ENCODE data around the gene CAPRIN1.
"Not testable (repeated sequence)": the region's sequence is repeated elsewhere in the genome, so short reads cannot be mapped to it uniquely, and the experiment has no call there.

CAPRIN1 gene

GRCh38 chr11:34080609-34081008, 29.1 kb downstream of the CAPRIN1 start:
- no peak for DNase-seq (ENCODE audit: low spot score)
- in situ Hi-C loops (cut with MboI; ENCODE audit: low pct_unique_long_range_greater_than_20kb, low sequenced_read_pairs, unreplicated experiment), result no loop called here
- TF ChIP-seq CTCF (IDR thresholded peaks at IDR 0.05; ENCODE audit: extremely low read depth, insufficient read depth, missing control alignments), result no peak

GRCh38 chr11:34084637-34085036, 33.1 kb downstream of the CAPRIN1 start:
- in situ Hi-C loops (cut with MboI; ENCODE audit: low pct_unique_long_range_greater_than_20kb, low sequenced_read_pairs, unreplicated experiment), result no loop called here
- no peak for TF ChIP-seq CTCF (IDR thresholded peaks at IDR 0.05; ENCODE audit: extremely low read depth, insufficient read depth, missing control alignments)
- no peak for DNase-seq (ENCODE audit: low spot score)

- in situ Hi-C loops (cut with MboI; ENCODE audit: low pct_unique_long_range_greater_than_20kb, low sequenced_read_pairs, unreplicated experiment), result no loop called here
- no peak for DNase-seq (ENCODE audit: low spot score)
- no peak for TF ChIP-seq CTCF (IDR thresholded peaks at IDR 0.05; ENCODE audit: extremely low read depth, insufficient read depth, missing control alignments)
Measured at GRCh38 chr11:34086554-34087283, 35.2 kb downstream of the CAPRIN1 start.

DNA sequence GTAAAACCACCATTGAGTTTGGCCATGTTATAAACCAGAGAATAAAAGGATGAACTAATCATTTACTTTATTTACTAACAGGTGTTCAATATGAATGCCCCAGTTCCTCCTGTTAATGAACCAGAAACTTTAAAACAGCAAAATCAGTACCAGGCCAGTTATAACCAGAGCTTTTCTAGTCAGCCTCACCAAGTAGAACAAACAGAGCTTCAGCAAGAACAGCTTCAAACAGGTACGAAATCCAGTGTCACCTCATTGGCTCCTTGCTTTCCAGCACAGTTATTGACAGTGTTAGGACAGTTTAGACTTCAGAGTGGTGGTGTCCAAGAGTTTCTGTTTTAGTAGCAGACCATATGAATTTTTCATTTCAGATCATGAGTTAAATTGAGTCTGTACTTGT, 40.3 kb downstream of the CAPRIN1 start:
- TF ChIP-seq CTCF (IDR thresholded peaks at IDR 0.05; ENCODE audit: extremely low read depth, insufficient read depth, missing control alignments), result no peak
- in situ Hi-C loops (cut with MboI; ENCODE audit: low pct_unique_long_range_greater_than_20kb, low sequenced_read_pairs, unreplicated experiment), result no loop called here
- no peak for DNase-seq (ENCODE audit: low spot score)

DNA sequence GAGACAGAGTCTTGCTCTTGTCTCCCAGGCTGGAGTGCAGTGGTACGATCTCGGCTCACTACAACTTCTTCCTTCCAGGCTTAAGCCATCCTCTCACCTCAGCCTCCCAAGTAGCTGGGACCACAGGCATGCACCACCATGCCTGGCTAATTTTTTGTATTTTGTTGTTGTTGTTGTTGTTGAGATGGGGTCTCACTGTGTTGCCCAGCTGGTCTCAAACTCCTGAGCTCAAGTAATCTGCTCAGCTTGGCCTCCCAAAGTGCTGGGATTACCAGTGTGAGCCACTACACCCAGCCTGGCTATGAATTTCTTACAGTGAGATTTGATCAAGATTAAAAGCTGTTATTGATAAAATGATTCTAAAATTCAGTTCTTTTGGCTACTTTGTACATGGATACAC, 43.4 kb downstream of the CAPRIN1 start:
- in situ Hi-C loops (cut with MboI; ENCODE audit: low pct_unique_long_range_greater_than_20kb, low sequenced_read_pairs, unreplicated experiment); DNase-seq (ENCODE audit: low spot score): not testable (repeated sequence)

GRCh38 chr11:34098813-34099212, 47.3 kb downstream of the CAPRIN1 start:
- TF ChIP-seq CTCF (IDR thresholded peaks at IDR 0.05; ENCODE audit: extremely low read depth, insufficient read depth, missing control alignments), result no peak
- in situ Hi-C loops (cut with MboI; ENCODE audit: low pct_unique_long_range_greater_than_20kb, low sequenced_read_pairs, unreplicated experiment), result no loop called here
- DNase-seq (ENCODE audit: low spot score), result no peak

DNA sequence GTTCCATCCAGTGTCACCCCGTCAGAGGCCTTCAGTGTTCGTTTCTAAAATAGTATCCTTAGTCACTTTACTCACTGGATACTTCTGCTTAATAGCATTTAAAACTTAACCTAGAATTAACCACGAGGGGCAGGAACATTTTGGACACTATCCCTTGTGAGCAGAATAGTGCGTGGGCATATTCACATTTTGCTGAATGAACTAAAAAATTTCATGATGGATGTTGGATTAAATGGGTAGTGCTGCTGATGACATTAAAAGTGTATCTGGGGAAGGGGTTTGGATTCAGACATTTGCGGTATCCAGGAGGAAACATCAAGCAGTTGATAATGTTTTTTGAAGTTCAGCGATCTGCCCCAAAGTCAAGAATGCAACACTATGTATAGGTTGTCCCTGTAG, 53.1 kb downstream of the CAPRIN1 start:
- DNase-seq (ENCODE audit: low spot score), result no peak
- in situ Hi-C loops (cut with MboI; ENCODE audit: low pct_unique_long_range_greater_than_20kb, low sequenced_read_pairs, unreplicated experiment), result no loop called here
- no peak for TF ChIP-seq CTCF (IDR thresholded peaks at IDR 0.05; ENCODE audit: extremely low read depth, insufficient read depth, missing control alignments)

Measured in GM13977 (cell line).